HFFc6 (cell line): ENCODE measurements around the gene S100A16. TPM values are rescaled to one million over a fixed set of nuclear protein-coding genes. Genes with fewer than 3 reads are reported as not detected.

ENCODE experiments used
- DNase-seq: peaks from one replicate; pipeline ENCODE4 v3.0.0-alpha.2; 2018
- H3K27ac Mint-ChIP-seq: 2 replicates; pipeline ENCODE4 v1.8.0; 2020; ENCODE audit warnings: mild to moderate bottlenecking, mixed read lengths
- H3K27me3 Mint-ChIP-seq: 2 replicates; pipeline ENCODE4 v1.8.0; 2021; ENCODE audit warnings: mild to moderate bottlenecking, moderate library complexity, mixed read lengths; ENCODE audit not compliant: insufficient read depth
- H3K36me3 Mint-ChIP-seq: 2 replicates; pipeline ENCODE4 v1.8.0; 2021; ENCODE audit warnings: low read depth, mixed read lengths
- H3K4me1 Mint-ChIP-seq: 2 replicates; pipeline ENCODE4 v1.8.0; 2020; ENCODE audit warnings: low read depth, mixed read lengths
- H3K4me3 Mint-ChIP-seq: 2 replicates; pipeline ENCODE4 v1.8.0; 2020; ENCODE audit warnings: mild to moderate bottlenecking, moderate library complexity, mixed read lengths
- H3K9me3 Mint-ChIP-seq: 2 replicates; pipeline ENCODE4 v1.8.0; 2020; ENCODE audit warnings: mild to moderate bottlenecking, mixed read lengths
- CTCF ChIP-seq: fragments of 200-600 bp; sonication (generic); IDR thresholded peaks from 2 replicates; pipeline ENCODE4 v1.5.0; 2021; ENCODE audit warnings: antibody characterized with exemption, mild to moderate bottlenecking
- long read RNA-seq: library from polyadenylated mRNA; unstranded; transcript quantifications from one replicate; pipeline ENCODE4 v2.0.0, GENCODE V29; 2019
- total RNA-seq, 6 experiments: library from RNA; stranded (reverse); fragmentation: NEBNext Ultra II Directional; extraction: Animal tissue kit (Norgen Biotek cat#: 25700); gene quantifications; 2 replicates in 1 of 6; 3 replicates in 5 of 6; pipeline ENCODE4 v1.2.3, GENCODE V29; 2021

Gene S100A16
- total RNA-seq: 100 to 1,000 TPM; 235 to 351 (median 258) TPM
- long read RNA-seq, transcript S100A16-203 (3 exons, 956 nt): minor isoform, 32 of 443 reads
- long read RNA-seq, transcript S100A16-204 (3 exons, 1,118 nt): major isoform, 375 of 443 reads
- long read RNA-seq, partial matches to known transcripts: 14 of 443 reads
- long read RNA-seq, other reads (novel, unspliced or antisense): 20 of 443 reads

DNA sequence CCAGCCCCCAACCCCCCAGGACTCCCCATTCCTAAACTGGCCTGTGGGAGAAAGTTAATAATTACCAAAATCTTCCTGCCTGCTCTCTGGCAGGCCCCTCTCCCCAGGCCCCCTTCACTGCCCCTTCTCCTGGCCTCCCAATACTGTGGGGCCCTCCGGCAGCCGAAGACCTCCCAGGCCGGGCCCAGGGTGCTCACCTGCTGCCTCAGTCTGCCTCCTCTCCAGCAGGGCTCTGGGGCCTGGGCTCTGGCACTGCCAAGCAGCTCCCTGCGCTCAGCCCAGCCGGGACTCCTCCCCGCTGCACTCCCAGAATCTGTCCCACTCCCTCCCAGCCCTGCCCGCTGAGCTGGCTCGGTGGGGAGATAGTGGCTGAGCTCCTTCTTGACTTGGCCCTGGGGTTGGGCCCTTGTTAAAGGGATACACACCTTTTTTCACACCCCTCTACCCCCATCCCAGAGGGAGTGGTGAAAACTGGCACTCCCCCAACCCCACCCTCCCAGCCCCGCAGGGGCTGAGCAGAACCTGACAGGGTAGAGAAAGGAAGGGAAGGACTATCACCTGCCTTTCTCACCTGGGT, at the start of gene S100A16:
Gene S100A16, minus strand, starts transcription at position 383 of the 577 bp plus-strand sequence. CDS start 4,986 bp downstream, outside the sequence.
- Mint-ChIP-seq H3K9me3 (no peaks in the 10 kb centered on the region), H3K27ac (peak within 1 kb of the TSS; percentile 96), H3K27me3 (peaks cover 4% of the 10 kb centered on the region), H3K4me3 (peak within 1 kb of the TSS; percentile 96), H3K36me3 (peaks cover 23% of the 10 kb centered on the region), H3K4me1 (peaks cover 75% of the 10 kb centered on the region)
- peak; percentile 62 for DNase-seq
- no peak for TF ChIP-seq CTCF

DNA sequence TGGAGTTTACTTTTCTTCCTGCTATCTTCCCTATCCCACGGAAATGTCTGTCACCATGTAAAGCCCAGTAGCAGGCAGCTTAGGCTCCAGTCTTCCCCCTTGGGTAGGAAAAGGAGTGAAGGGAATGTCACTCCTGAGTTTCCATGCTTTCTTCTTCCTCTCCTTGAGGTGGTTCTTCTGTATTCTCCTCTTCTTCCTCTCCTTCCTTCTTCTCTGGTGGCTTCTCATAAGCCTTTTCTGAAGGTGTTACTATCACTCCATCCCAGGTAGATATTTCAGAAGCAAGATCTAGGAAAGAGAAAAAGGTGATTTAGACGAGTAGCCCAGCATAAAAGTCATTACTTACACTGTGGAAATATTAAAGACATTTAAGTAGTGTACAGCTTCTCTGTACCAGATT, 49.3 kb upstream of the S100A16 start:
- no peak for TF ChIP-seq CTCF
- Mint-ChIP-seq H3K4me3 (no peak overlapping the region), H3K27me3 (no peaks in the 10 kb centered on the region; the same call in 1 of the 2 replicates), H3K27ac (peak overlapping the region; percentile 32), H3K4me1 (peaks cover 27% of the 10 kb centered on the region), H3K36me3 (peaks cover 49% of the 10 kb centered on the region), H3K9me3 (no peaks in the 10 kb centered on the region)
- no peak for DNase-seq

GRCh38 chr1:153661111-153661708, 48.3 kb upstream of the S100A16 start:
- DNase-seq: no peak
- H3K27ac Mint-ChIP-seq: peak overlapping the region; percentile 36; the same call in 1 of the 2 replicates
- no peak for TF ChIP-seq CTCF
- H3K4me1 Mint-ChIP-seq: peaks cover 27% of the 10 kb centered on the region
- no peaks in the 10 kb centered on the region for H3K9me3 Mint-ChIP-seq
- H3K27me3 Mint-ChIP-seq: no peaks in the 10 kb centered on the region; the same call in 1 of the 2 replicates
- no peak overlapping the region for H3K4me3 Mint-ChIP-seq
- peaks cover 49% of the 10 kb centered on the region for H3K36me3 Mint-ChIP-seq

- peaks cover 39% of the 10 kb centered on the region for H3K36me3 Mint-ChIP-seq
- H3K27me3 Mint-ChIP-seq: no peaks in the 10 kb centered on the region; the same call in 1 of the 2 replicates
- H3K4me3 Mint-ChIP-seq: peak overlapping the region; percentile 95
- TF ChIP-seq CTCF: no peak
- no peak for DNase-seq
- peak overlapping the region; percentile 82; the same call in 1 of the 2 replicates for H3K27ac Mint-ChIP-seq
- H3K4me1 Mint-ChIP-seq: peaks cover 21% of the 10 kb centered on the region
- H3K9me3 Mint-ChIP-seq: no peaks in the 10 kb centered on the region
These were observed 46.7 kb upstream of the S100A16 start for GRCh38 chr1:153659656-153660055.

DNA sequence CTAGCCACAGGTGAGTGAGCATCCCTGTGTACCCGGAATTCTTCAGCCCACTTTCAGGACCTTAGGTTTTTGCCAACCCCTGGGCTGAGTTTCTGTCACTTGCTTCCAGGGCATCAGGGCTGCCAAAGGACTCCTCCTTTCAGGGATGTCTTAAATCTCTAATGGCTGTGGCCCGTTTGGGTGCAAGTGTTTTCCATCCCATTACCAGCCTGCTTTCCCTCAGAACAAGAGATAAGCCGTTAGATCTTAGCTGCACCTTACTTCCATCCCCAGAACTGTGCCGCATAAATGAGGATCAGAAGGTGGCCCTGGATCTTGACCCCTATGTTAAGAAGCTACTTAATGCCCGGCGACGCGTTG, 46.2 kb upstream of the S100A16 start:
- no peak for DNase-seq
- peak overlapping the region; percentile 95 for H3K4me3 Mint-ChIP-seq
- H3K27ac Mint-ChIP-seq: peak overlapping the region; percentile 82
- H3K27me3 Mint-ChIP-seq: no peaks in the 10 kb centered on the region; the same call in 1 of the 2 replicates
- H3K9me3 Mint-ChIP-seq: no peaks in the 10 kb centered on the region
- peaks cover 34% of the 10 kb centered on the region for H3K36me3 Mint-ChIP-seq
- TF ChIP-seq CTCF: no peak
- peaks cover 18% of the 10 kb centered on the region for H3K4me1 Mint-ChIP-seq
